ENCODE measurements around the gene STARD13.

GRCh38 chr13:33081666-33082065 lies 203.9 kb downstream of the STARD13 start:
- TF ChIP-seq CTCF (IDR thresholded peaks at IDR 0.05): no peak
- no peak for TF ChIP-seq EZH2 (IDR thresholded peaks at IDR 0.05; ENCODE audit: borderline replicate concordance, insufficient read depth, low read depth, low read length, poor library complexity, severe bottlenecking)

All from B cell (primary cell).